Measurements from ENCODE around the gene GCLC. TPM values are rescaled to one million over a fixed set of nuclear protein-coding genes. Genes with fewer than 3 reads are reported as not detected.

Gene GCLC
- total RNA-seq, 1 experiment from 2014 or later = 47.1 TPM

- Mint-ChIP-seq H3K4me1 (peaks cover 10% of the 10 kb centered on the region), H3K9me3 (peaks cover 2% of the 10 kb centered on the region), H3K27ac (no peak overlapping the region), H3K4me3 (no peak overlapping the region), H3K27me3 (ENCODE audit: low read depth) (no peaks in the 10 kb centered on the region), H3K36me3 (no peaks in the 10 kb centered on the region)
- peak; percentile 67 for ATAC-seq
- no peak for DNase-seq (ENCODE audit: low spot score)
- ChIA-PET CTCF (interaction anchor here (1.5 kb wide), 1 partner anchor 23 kb away, joined by 5 read pairs; no protein-coding TSS in a partner anchor), POLR2A (interaction anchor here (0.7 kb wide), 1 partner anchor 479 kb away, joined by 3 read pairs; no protein-coding TSS in a partner anchor)
- TF ChIP-seq, protein P1, sequence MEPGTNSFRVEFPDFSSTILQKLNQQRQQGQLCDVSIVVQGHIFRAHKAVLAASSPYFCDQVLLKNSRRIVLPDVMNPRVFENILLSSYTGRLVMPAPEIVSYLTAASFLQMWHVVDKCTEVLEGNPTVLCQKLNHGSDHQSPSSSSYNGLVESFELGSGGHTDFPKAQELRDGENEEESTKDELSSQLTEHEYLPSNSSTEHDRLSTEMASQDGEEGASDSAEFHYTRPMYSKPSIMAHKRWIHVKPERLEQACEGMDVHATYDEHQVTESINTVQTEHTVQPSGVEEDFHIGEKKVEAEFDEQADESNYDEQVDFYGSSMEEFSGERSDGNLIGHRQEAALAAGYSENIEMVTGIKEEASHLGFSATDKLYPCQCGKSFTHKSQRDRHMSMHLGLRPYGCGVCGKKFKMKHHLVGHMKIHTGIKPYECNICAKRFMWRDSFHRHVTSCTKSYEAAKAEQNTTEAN (CRISPR knock-in tag; IDR thresholded peaks at IDR 0.05) = no peak
- TF ChIP-seq CDX4 (CRISPR knock-in tag; IDR thresholded peaks at IDR 0.05; ENCODE audit: borderline replicate concordance) (no peak), JUN (CRISPR knock-in tag; IDR thresholded peaks at IDR 0.05) (no peak), PRRX2 (CRISPR knock-in tag; IDR thresholded peaks at IDR 0.05) (no peak), ZNF263 (CRISPR knock-in tag; IDR thresholded peaks at IDR 0.05; ENCODE audit: low read depth) (no peak), OVOL2 (CRISPR knock-in tag; IDR thresholded peaks at IDR 0.05; ENCODE audit: borderline replicate concordance) (no peak)
- TF ChIP-seq, protein P2, sequence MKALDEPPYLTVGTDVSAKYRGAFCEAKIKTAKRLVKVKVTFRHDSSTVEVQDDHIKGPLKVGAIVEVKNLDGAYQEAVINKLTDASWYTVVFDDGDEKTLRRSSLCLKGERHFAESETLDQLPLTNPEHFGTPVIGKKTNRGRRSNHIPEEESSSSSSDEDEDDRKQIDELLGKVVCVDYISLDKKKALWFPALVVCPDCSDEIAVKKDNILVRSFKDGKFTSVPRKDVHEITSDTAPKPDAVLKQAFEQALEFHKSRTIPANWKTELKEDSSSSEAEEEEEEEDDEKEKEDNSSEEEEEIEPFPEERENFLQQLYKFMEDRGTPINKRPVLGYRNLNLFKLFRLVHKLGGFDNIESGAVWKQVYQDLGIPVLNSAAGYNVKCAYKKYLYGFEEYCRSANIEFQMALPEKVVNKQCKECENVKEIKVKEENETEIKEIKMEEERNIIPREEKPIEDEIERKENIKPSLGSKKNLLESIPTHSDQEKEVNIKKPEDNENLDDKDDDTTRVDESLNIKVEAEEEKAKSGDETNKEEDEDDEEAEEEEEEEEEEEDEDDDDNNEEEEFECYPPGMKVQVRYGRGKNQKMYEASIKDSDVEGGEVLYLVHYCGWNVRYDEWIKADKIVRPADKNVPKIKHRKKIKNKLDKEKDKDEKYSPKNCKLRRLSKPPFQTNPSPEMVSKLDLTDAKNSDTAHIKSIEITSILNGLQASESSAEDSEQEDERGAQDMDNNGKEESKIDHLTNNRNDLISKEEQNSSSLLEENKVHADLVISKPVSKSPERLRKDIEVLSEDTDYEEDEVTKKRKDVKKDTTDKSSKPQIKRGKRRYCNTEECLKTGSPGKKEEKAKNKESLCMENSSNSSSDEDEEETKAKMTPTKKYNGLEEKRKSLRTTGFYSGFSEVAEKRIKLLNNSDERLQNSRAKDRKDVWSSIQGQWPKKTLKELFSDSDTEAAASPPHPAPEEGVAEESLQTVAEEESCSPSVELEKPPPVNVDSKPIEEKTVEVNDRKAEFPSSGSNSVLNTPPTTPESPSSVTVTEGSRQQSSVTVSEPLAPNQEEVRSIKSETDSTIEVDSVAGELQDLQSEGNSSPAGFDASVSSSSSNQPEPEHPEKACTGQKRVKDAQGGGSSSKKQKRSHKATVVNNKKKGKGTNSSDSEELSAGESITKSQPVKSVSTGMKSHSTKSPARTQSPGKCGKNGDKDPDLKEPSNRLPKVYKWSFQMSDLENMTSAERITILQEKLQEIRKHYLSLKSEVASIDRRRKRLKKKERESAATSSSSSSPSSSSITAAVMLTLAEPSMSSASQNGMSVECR (CRISPR knock-in tag; IDR thresholded peaks at IDR 0.05; ENCODE audit: borderline replicate concordance) = no peak
- TF ChIP-seq, protein P3, sequence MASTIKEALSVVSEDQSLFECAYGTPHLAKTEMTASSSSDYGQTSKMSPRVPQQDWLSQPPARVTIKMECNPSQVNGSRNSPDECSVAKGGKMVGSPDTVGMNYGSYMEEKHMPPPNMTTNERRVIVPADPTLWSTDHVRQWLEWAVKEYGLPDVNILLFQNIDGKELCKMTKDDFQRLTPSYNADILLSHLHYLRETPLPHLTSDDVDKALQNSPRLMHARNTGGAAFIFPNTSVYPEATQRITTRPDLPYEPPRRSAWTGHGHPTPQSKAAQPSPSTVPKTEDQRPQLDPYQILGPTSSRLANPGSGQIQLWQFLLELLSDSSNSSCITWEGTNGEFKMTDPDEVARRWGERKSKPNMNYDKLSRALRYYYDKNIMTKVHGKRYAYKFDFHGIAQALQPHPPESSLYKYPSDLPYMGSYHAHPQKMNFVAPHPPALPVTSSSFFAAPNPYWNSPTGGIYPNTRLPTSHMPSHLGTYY (CRISPR knock-in tag; IDR thresholded peaks at IDR 0.05) = no peak
Measured at GRCh38 chr6:53461696-53462095, 83.2 kb downstream of the GCLC start.

DNA sequence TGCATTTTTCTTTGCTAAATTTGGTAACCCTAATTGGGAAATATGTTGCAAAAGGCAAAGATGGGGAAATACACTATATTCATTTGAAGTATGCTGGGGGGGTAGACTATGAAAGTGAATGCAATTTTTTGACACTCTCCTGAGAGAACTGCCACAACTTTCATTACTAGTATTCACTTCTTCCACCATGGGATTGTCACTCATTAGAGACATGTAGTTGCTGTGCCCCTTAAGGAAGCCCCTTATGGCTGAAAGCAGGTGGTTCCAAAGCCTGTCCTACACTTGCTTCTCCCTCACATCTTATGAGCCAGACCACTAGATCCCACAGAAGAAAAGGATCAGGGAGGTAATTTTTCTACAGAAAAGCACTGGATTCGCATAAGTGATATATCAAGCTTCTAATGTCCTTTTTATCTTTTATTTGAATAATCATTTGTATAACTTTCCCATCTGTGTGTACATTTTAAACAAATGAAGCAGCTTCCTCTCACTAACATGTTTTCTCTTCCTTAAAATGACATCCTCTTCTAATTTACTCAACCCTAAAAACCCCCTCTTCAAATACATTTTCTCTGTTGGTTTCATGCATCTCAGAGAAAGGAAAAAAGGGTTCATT is 83.8 kb downstream of the GCLC start:
- no peak for ATAC-seq
- POLR2A ChIA-PET = no interaction called here
- no peak for DNase-seq (ENCODE audit: low spot score)
- CTCF ChIA-PET = interaction anchor here (1.5 kb wide), 1 partner anchor 23 kb away, joined by 5 read pairs; no protein-coding TSS in a partner anchor
- Mint-ChIP-seq H3K27me3 (ENCODE audit: low read depth) (no peaks in the 10 kb centered on the region), H3K4me1 (peaks cover 10% of the 10 kb centered on the region), H3K9me3 (peaks cover 7% of the 10 kb centered on the region), H3K36me3 (no peaks in the 10 kb centered on the region), H3K4me3 (no peak overlapping the region), H3K27ac (no peak overlapping the region)
- TF ChIP-seq AFF4 (CRISPR knock-in tag; IDR thresholded peaks at IDR 0.05; ENCODE audit: borderline replicate concordance) (no peak), CBFB (CRISPR knock-in tag; IDR thresholded peaks at IDR 0.05; ENCODE audit: low read depth) (no peak), EMX1 (CRISPR knock-in tag; IDR thresholded peaks at IDR 0.05) (no peak), SOX15 (CRISPR knock-in tag; IDR thresholded peaks at IDR 0.05) (no peak), HMGXB4 (CRISPR knock-in tag; IDR thresholded peaks at IDR 0.05) (no peak)
- TF ChIP-seq, protein P4, sequence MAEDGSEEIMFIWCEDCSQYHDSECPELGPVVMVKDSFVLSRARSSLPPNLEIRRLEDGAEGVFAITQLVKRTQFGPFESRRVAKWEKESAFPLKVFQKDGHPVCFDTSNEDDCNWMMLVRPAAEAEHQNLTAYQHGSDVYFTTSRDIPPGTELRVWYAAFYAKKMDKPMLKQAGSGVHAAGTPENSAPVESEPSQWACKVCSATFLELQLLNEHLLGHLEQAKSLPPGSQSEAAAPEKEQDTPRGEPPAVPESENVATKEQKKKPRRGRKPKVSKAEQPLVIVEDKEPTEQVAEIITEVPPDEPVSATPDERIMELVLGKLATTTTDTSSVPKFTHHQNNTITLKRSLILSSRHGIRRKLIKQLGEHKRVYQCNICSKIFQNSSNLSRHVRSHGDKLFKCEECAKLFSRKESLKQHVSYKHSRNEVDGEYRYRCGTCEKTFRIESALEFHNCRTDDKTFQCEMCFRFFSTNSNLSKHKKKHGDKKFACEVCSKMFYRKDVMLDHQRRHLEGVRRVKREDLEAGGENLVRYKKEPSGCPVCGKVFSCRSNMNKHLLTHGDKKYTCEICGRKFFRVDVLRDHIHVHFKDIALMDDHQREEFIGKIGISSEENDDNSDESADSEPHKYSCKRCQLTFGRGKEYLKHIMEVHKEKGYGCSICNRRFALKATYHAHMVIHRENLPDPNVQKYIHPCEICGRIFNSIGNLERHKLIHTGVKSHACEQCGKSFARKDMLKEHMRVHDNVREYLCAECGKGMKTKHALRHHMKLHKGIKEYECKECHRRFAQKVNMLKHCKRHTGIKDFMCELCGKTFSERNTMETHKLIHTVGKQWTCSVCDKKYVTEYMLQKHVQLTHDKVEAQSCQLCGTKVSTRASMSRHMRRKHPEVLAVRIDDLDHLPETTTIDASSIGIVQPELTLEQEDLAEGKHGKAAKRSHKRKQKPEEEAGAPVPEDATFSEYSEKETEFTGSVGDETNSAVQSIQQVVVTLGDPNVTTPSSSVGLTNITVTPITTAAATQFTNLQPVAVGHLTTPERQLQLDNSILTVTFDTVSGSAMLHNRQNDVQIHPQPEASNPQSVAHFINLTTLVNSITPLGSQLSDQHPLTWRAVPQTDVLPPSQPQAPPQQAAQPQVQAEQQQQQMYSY (CRISPR knock-in tag; IDR thresholded peaks at IDR 0.05) = no peak
- TF ChIP-seq, protein P5, sequence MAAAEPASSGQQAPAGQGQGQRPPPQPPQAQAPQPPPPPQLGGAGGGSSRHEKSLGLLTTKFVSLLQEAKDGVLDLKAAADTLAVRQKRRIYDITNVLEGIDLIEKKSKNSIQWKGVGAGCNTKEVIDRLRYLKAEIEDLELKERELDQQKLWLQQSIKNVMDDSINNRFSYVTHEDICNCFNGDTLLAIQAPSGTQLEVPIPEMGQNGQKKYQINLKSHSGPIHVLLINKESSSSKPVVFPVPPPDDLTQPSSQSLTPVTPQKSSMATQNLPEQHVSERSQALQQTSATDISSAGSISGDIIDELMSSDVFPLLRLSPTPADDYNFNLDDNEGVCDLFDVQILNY (CRISPR knock-in tag; IDR thresholded peaks at IDR 0.05) = no peak

All from WTC11 (cell line).